Skin epidermis (tissue), 12 donors: ENCODE measurements around the gene DNAH6.
"Not testable (repeated sequence)": the region's sequence is repeated elsewhere in the genome, so short reads cannot be mapped to it uniquely, and the experiment has no call there.

Experiments
- H3K27ac ChIP-seq, 21 experiments: fragments of 200-600 bp; sonication (generic) in 11 of 21; one replicate each; pipeline ENCODE4 v1.5.0; 2020; ENCODE audit warnings: mild to moderate bottlenecking in 3 of 21, inconsistent platforms in 2 of 21, moderate library complexity in 2 of 21
- H3K4me3 ChIP-seq, 7 experiments: fragments of 200-600 bp; sonication (generic) in 2 of 7; one replicate each; pipeline ENCODE4 v1.5.0; 2020; ENCODE audit warnings: inconsistent platforms in 2 of 7, mild to moderate bottlenecking in 2 of 7, moderate library complexity in 1 of 7

DNAH6 gene, protein sequence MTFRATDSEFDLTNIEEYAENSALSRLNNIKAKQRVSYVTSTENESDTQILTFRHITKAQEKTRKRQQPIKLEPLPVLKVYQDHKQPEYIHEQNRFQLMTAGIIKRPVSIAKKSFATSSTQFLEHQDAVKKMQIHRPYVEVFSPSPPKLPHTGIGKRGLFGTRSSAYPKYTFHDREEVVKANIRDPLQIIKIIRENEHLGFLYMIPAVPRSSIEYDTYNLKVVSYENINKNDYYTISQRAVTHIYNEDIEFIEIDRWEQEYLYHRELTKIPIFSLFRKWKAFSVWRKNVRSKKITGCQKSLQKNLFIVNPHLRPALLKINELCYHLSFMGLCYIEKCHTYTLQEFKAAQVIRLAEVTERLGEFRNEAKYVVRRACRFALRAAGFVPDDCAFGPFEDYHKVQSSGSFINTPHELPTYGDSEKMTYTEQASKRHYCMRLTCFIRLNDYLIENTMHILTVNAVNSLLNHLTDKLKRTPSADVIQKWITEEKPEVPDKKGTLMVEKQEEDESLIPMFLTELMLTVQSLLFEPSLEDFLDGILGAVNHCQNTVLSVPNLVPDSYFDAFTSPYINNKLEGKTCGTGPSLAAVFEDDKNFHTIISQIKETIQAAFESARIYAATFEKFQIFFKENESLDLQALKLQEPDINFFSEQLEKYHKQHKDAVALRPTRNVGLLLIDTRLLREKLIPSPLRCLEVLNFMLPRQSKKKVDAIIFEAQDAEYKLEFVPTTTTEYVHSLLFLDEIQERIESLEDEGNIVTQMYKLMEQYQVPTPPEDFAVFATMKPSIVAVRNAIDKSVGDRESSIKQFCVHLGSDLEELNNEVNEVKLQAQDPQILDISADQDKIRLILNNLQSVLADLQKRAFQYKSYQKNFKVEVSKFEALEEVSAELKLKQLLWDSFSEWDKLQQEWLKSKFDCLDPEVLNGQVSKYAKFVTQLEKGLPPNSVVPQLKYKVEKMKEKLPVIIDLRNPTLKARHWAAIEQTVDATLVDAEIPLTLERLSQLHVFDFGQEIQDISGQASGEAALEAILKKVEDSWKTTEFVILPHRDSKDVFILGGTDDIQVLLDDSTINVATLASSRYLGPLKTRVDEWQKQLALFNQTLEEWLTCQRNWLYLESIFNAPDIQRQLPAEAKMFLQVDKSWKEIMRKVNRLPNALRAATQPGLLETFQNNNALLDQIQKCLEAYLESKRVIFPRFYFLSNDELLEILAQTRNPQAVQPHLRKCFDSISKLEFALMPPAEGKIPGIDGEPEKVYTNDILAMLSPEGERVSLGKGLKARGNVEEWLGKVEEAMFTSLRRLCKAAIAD (N-terminal part only)

DNA sequence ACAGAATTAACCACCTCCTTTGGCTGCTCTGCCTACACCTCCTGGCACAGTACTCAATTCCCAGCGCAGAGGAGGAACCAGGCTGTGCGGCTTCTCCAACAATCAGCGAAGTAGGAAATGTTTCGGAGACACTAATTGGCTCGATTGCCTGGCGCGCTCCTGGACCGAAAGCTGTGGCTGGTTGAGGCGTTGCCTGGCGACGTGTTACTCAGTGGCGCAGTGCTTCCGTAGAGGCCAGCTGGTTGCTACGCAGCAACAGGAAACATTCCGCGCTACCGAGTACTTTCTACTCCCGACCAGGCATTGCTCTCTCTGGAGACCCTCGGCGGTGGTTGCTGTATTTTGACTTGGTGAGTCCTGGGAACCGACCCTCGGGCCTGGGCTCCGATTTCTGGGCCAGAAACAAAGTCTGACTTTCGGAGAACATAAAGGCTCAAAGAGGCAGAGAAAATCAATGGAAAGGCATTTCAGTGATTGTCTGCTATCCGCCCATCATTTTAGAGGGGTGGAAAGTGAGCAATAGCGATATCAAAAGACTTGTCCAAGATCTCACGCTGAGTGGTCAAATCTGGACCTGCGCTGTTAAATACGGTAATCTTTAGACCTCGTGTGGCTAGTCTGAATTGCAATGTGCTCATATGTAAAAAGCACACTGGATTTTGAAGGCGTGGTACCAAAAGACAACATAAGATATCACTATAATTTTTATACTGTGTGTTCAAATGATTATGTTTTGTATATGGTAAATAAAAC, at the start of gene DNAH6:
Gene DNAH6, plus strand, starts transcription at position 265 of the 753 bp plus-strand sequence. CDS start 1,329 bp downstream, outside the sequence.
- Histone ChIP-seq H3K27ac (peak within 1 kb of the TSS in 6 of 21 experiments; percentile 23 to 59 (median 46)), H3K4me3 (peak within 1 kb of the TSS; percentile 26 to 55 (median 34))

DNA sequence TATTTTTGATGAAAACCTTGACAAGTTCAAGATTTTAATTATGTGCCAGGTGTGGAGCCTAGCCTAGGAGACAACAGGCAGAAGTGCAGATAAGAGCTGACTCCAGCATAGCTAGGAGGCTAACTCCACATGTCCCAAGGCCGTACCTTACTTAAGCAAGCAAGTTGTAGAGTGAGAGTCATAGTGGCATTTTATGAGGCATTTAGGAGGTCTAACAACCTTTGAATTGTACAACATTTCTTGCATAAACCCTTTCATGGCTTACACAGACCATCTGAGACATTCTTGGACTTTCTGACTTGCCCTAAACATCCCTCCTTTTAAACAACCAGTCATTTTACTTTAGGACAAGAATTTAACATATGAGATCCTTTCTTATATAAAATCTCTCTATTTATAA, 48.9 kb upstream of the DNAH6 start:
- no peak overlapping the region for H3K4me3 ChIP-seq
- H3K27ac ChIP-seq = no peak overlapping the region

DNA sequence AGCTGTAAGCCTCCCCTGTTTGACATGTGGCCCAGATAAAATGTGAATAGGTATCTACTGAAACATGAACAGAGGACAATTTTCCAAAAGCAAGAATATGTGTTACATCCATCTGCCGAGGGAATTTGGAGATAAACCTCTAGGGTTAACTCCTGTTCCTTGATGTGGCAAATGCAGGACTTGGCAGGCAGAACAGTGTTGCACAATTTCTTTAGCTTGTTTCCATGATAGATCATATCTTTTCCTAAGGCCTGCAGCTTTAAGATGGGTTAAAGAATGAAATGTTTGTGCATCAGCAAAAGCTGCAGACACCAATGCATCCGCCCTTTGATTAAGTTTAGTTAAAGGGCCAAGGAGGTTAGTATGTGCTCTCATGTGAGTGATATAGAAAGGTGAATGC, 43.9 kb upstream of the DNAH6 start:
- not testable (repeated sequence) for H3K4me3 ChIP-seq
- H3K27ac ChIP-seq = peak overlapping the region in 1 of 21 experiments; percentile 14

DNA sequence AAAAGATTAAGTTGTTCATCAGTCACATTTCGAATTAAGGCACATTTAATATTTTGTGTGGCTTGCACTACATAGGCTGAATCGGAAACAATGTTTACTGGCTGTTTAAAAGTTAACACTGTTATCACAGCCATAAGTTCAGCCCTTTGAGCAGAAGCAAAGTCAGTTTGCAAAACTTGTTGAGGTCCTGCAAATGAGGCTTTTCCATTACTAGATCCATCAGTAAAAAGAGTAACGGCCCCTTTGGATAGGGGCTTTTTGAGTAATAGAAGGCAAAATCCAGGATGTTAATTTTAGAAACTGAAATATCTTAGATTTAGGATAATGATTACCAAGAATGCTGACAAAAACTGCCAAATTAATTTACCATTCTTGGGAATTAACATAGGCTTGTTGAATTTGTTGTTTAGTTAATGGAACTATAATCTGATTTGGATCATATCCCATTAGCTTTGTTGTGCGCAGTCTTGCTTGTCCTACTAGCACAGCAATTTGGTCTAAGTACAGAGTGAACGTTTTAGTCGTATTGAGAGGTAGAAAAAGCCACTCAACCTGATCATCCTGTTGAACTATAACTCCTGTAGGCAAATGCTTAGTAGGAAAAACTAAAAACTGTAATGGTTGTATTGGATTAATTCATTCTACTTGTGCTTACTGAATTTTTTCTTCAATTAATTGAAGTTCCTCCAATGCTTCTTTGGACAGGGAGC, 43.3 kb upstream of the DNAH6 start:
- Histone ChIP-seq H3K27ac (peak overlapping the region in 1 of 21 experiments; percentile 14), H3K4me3 (no peak overlapping the region)

- no peak overlapping the region for H3K4me3 ChIP-seq
- H3K27ac ChIP-seq = no peak overlapping the region
Measured at GRCh38 chr2:84474176-84474575, 42.1 kb upstream of the DNAH6 start.

DNA sequence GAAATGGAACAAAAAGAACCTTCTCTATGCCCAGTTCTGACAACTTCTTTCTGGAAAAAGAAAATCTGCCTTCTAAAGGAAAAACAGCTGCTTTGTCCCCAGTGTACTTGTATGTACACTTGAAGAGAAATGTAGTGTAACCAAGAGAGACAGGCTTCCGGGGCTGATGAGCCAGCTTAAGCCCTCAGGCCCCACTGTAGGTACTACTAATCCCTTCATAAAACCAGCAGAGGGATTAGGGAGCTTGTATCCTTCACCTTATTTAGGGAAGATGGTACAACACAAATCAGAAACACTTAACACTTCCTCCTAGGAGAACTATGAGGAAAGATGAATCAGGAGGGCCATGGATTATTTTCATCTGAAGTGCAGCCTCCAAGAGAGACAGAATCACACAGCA, 38.4 kb upstream of the DNAH6 start:
- no peak overlapping the region for H3K4me3 ChIP-seq

GRCh38 chr2:84478867-84479266, 37.4 kb upstream of the DNAH6 start:
- Histone ChIP-seq H3K27ac (no peak overlapping the region), H3K4me3 (no peak overlapping the region)

More for the DNA sequence above, 38.4 kb upstream of the DNAH6 start:
- no peak overlapping the region for H3K27ac ChIP-seq

DNA sequence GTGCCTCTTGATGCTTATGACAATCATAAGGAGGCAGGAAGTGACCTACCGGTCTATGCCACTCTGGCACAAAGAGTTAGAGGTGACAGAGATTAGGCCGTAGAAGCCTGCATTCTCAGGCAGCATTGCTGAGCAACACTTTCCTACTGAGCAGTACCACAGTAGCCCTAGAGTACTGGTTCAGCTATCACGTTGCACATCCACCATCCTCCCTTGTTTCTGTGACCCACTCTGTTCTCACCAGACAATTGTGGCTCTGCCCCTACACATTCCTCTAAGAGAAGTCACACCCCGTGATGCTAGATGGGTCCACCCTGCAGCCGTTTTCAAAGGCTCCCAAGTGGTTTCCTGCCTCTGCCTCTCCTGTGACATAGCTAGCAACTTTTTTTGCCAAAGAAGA, 34.6 kb upstream of the DNAH6 start:
- Histone ChIP-seq H3K27ac (no peak overlapping the region), H3K4me3 (no peak overlapping the region)

- H3K4me3 ChIP-seq = no peak overlapping the region
- H3K27ac ChIP-seq = no peak overlapping the region
Measured at GRCh38 chr2:84482603-84483002, 33.7 kb upstream of the DNAH6 start.

DNA sequence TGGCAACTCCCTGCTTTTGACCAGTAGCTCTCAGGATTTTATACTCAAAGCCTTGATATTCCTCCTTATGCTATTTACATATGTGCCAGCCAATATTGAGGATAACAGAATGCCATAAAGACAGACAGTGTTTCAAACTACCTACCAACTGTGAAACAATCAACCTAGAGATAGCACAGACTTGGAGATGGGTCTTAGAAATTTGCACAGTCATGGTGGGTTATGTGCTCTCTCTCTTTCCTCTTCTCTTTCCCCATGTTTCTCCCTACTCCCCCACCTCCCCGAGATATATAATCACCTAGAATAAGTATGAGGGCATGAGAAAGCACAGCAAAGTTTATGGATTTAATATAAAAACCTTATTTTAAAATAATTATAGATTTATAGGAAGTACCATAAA, 33.0 kb upstream of the DNAH6 start:
- Histone ChIP-seq H3K27ac (no peak overlapping the region), H3K4me3 (no peak overlapping the region)

DNA sequence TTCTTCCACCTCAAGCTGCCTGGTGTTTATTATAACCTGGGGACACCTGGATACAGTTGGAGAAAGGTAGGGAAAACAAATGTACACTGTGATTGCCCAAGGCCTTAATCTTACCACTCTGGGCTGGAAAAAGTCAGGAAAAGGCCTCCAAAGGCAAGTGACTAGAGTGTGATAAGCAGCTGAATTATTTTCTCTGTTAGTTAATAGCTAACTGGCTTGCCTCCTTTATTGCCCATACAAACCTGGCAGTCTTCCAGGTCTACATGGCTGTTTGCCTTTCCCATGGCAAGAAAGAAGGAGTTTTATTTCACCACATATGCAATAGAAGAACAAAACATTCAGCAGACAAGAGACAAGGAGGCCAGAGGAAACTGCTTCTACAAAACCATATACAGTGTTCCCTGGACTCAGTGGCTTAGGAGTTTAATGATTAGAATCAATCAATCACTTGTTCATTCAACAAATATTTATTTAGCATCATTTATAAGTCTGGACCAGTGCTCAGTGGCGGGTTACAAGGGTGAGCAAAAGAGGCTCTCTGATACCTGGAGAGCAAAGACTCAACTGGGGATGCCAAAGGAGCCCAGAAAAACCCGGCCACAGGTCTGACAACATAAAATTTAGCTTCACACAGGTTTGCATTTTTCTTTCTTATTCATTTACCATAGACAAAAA, 29.7 kb upstream of the DNAH6 start:
- H3K27ac ChIP-seq = no peak overlapping the region

DNA sequence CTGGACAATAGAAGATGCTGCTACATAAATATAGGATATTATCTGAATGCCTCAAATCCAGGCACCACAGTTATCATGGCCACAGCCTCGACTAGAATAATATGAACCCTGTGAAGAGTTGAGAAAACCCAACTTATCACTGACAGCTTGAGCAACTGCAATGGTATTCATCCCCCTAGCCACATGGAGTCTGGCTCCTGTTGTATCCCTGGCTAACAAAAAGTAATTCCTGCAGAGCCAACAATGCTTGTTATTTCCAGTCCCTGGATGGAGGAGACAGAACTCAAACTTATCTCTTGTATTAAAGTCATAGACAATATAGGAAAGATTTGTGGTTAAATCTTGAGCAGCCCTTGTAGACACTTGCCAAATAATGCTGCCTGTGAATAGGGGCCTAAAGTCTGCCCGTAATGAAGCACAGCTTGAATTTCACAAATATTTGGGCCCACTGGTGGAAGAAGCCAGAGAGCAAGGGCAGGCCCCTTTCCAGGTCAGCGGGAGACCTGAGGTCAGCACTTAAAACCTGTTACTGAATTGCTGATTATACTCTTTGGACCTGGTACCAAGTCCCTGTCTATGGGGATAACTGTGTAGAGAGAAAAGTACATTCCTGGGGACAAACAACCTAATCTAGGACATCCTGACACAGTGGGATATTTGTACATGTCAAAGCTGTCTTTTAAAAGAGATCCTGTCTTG, 28.9 kb upstream of the DNAH6 start:
- Histone ChIP-seq H3K4me3 (no peak overlapping the region), H3K27ac (no peak overlapping the region)

More for the DNA sequence above, 29.7 kb upstream of the DNAH6 start:
- H3K4me3 ChIP-seq = no peak overlapping the region

- Histone ChIP-seq H3K27ac (no peak overlapping the region), H3K4me3 (no peak overlapping the region)
Measured at GRCh38 chr2:84491256-84491655, 25.0 kb upstream of the DNAH6 start.

- Histone ChIP-seq H3K4me3 (no peak overlapping the region), H3K27ac (no peak overlapping the region)
Measured at GRCh38 chr2:84491741-84492140, 24.6 kb upstream of the DNAH6 start.

GRCh38 chr2:84492571-84492970, 23.7 kb upstream of the DNAH6 start:
- no peak overlapping the region for H3K27ac ChIP-seq
- no peak overlapping the region for H3K4me3 ChIP-seq

- Histone ChIP-seq H3K27ac (no peak overlapping the region), H3K4me3 (no peak overlapping the region)
Measured at GRCh38 chr2:84493514-84493913, 22.8 kb upstream of the DNAH6 start.

- no peak overlapping the region for H3K4me3 ChIP-seq
- no peak overlapping the region for H3K27ac ChIP-seq
Measured at GRCh38 chr2:84494070-84494469, 22.2 kb upstream of the DNAH6 start.
